D721Med (cell line): ENCODE data around the gene GPR146.

ENCODE experiments used
- DNase-seq: peaks from one replicate; pipeline ENCODE4 v3.0.0; 2011; ENCODE audit warnings: low spot score; ENCODE audit not compliant: insufficient read length
- FAIRE-seq: peaks from 2 replicates; lab custom pipeline; 2011; peaks lifted over from hg19 to GRCh38; lab: Jason Lieb, UNC
- CTCF ChIP-seq: IDR thresholded peaks from 2 replicates; pipeline ENCODE4 v1.5.1; 2012; ENCODE audit warnings: mild to moderate bottlenecking, control low read depth; ENCODE audit not compliant: insufficient read depth; ENCODE audit errors: missing control alignments

GPR146 gene

GRCh38 chr7:1022801-1023465 lies 21.4 kb upstream of the GPR146 start:
- DNase-seq (no peak), FAIRE-seq (no peak)
- no peak for TF ChIP-seq CTCF

GRCh38 chr7:1024331-1024841 lies 20.0 kb upstream of the GPR146 start:
- no peak for FAIRE-seq
- TF ChIP-seq CTCF: no peak
- DNase-seq: no peak

- FAIRE-seq (no peak), DNase-seq (no peak)
- no peak for TF ChIP-seq CTCF
Measured at GRCh38 chr7:1024876-1025742, 19.2 kb upstream of the GPR146 start.

- no peak for FAIRE-seq
- DNase-seq: no peak
- no peak for TF ChIP-seq CTCF
Measured at GRCh38 chr7:1025743-1026581, 18.4 kb upstream of the GPR146 start.

- TF ChIP-seq CTCF: no peak
- FAIRE-seq (no peak), DNase-seq (no peak)
Measured at GRCh38 chr7:1026721-1027161, 17.6 kb upstream of the GPR146 start.

GRCh38 chr7:1027242-1028043 lies 16.9 kb upstream of the GPR146 start:
- no peak for TF ChIP-seq CTCF
- no peak for DNase-seq

More at GRCh38 chr7:1027242-1028043, 16.9 kb upstream of the GPR146 start:
- FAIRE-seq: no peak
